Effector memory CD4-positive, alpha-beta T cell (primary cell): ENCODE data around the gene COL12A1.

Experiments used
- DNase-seq, 3 donors: peaks; one replicate each; pipeline ENCODE4 v3.0.0-alpha.2; 2020
- H3K27ac ChIP-seq: 2 replicates; pipeline ENCODE4 v1.7.0; 2013; ENCODE audit warnings: mild to moderate bottlenecking, low read length, moderate library complexity; ENCODE audit not compliant: insufficient read depth, poor library complexity, severe bottlenecking
- H3K27me3 ChIP-seq: replicated peaks from 2 replicates; pipeline ENCODE4 v1.7.0; 2013; ENCODE audit warnings: mild to moderate bottlenecking, low read length; ENCODE audit not compliant: insufficient read depth, control insufficient read depth, poor library complexity, severe bottlenecking
- H3K36me3 ChIP-seq: 2 replicates; pipeline ENCODE4 v1.7.0; 2013; ENCODE audit warnings: mild to moderate bottlenecking, low read length, moderate library complexity; ENCODE audit not compliant: control insufficient read depth, insufficient read depth
- H3K4me1 ChIP-seq: 2 replicates; pipeline ENCODE4 v1.7.0; 2013; ENCODE audit warnings: low read length, mild to moderate bottlenecking; ENCODE audit not compliant: control insufficient read depth, insufficient read depth, poor library complexity, severe bottlenecking
- H3K4me3 ChIP-seq: 2 replicates; pipeline ENCODE4 v1.7.0; 2013; ENCODE audit warnings: low read length, low read depth, mild to moderate bottlenecking; ENCODE audit not compliant: insufficient read depth, poor library complexity, severe bottlenecking
- H3K9me3 ChIP-seq: 2 replicates; pipeline ENCODE4 v1.7.0; 2013; ENCODE audit warnings: mild to moderate bottlenecking, low read length, moderate library complexity; ENCODE audit not compliant: control insufficient read depth

Gene COL12A1

GRCh38 chr6:75126518-75126917 lies 79.3 kb downstream of the COL12A1 start:
- Histone ChIP-seq H3K9me3 (no peaks in the 10 kb centered on the region), H3K27ac (no peak overlapping the region), H3K36me3 (no peaks in the 10 kb centered on the region), H3K27me3 (no peaks in the 10 kb centered on the region), H3K4me1 (no peaks in the 10 kb centered on the region), H3K4me3 (no peak overlapping the region)
- no peak for DNase-seq

GRCh38 chr6:75124983-75125382 lies 80.9 kb downstream of the COL12A1 start:
- H3K27ac ChIP-seq, result no peak overlapping the region
- H3K4me1 ChIP-seq, result no peaks in the 10 kb centered on the region
- DNase-seq, result no peak
- H3K9me3 ChIP-seq, result no peaks in the 10 kb centered on the region
- H3K27me3 ChIP-seq, result no peaks in the 10 kb centered on the region
- no peaks in the 10 kb centered on the region for H3K36me3 ChIP-seq
- H3K4me3 ChIP-seq, result no peak overlapping the region

DNA sequence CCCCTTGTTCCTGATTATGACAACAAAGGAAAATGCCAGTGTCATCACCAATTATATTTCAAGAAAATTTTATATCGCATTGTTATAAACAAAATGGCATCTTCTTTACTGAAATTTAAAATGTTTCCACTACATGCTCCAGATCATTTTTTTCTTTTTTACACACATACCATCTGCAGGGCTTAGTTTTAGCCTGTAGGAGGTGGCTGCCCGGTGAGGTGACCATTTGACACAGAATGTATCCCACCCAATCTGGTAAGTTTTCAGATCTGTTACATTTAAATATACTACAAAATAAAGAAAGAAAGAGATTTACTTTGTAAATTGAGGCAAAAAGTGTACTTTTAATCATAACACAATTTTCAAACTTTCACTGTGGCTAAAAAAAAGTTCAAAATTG lies 81.8 kb downstream of the COL12A1 start:
- H3K4me1 ChIP-seq, result no peaks in the 10 kb centered on the region
- no peaks in the 10 kb centered on the region for H3K36me3 ChIP-seq
- no peaks in the 10 kb centered on the region for H3K9me3 ChIP-seq
- H3K4me3 ChIP-seq, result no peak overlapping the region
- no peaks in the 10 kb centered on the region for H3K27me3 ChIP-seq
- no peak for DNase-seq
- no peak overlapping the region for H3K27ac ChIP-seq

DNA sequence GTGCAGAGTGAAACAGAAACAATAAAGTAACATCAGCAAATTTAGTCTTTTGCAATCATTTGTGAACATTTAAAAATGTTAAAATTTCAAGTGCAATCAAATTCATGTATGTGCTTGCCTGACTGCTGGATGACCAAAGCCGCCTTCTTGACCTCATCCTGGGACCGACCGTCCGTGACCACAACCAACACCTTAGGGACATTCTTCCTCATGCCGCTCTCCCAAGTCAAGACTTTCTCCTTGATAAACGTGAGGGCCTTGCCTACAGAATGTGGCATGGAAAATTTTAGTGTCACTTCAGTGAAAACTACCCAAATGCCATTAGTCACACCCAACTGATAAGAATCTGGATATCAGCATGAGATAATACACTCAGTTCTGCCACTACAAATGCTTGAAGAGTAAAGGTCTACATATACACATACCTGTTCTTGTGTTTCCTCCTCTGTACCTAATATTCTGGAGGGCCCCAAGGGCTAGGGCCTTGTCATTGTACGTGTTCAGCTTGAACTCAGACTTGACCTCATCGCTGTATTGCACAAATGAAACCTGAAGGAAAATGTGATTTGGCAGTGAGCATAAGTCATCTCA lies 86.8 kb downstream of the COL12A1 start:
- H3K4me1 ChIP-seq, result no peaks in the 10 kb centered on the region
- H3K9me3 ChIP-seq, result no peaks in the 10 kb centered on the region
- no peaks in the 10 kb centered on the region for H3K27me3 ChIP-seq
- no peak overlapping the region for H3K4me3 ChIP-seq
- H3K36me3 ChIP-seq, result no peaks in the 10 kb centered on the region
- DNase-seq, result no peak
- no peak overlapping the region for H3K27ac ChIP-seq

- H3K4me1 ChIP-seq, result no peaks in the 10 kb centered on the region
- H3K9me3 ChIP-seq, result no peaks in the 10 kb centered on the region
- H3K36me3 ChIP-seq, result no peaks in the 10 kb centered on the region
- no peaks in the 10 kb centered on the region for H3K27me3 ChIP-seq
- H3K4me3 ChIP-seq, result no peak overlapping the region
- no peak overlapping the region for H3K27ac ChIP-seq
- no peak for DNase-seq
These were observed 88.2 kb downstream of the COL12A1 start for GRCh38 chr6:75117701-75118100.

GRCh38 chr6:75116946-75117345 lies 88.9 kb downstream of the COL12A1 start:
- no peak for DNase-seq
- Histone ChIP-seq H3K36me3 (no peaks in the 10 kb centered on the region), H3K27me3 (no peaks in the 10 kb centered on the region), H3K4me1 (no peaks in the 10 kb centered on the region), H3K4me3 (no peak overlapping the region), H3K9me3 (no peaks in the 10 kb centered on the region), H3K27ac (no peak overlapping the region)

DNA sequence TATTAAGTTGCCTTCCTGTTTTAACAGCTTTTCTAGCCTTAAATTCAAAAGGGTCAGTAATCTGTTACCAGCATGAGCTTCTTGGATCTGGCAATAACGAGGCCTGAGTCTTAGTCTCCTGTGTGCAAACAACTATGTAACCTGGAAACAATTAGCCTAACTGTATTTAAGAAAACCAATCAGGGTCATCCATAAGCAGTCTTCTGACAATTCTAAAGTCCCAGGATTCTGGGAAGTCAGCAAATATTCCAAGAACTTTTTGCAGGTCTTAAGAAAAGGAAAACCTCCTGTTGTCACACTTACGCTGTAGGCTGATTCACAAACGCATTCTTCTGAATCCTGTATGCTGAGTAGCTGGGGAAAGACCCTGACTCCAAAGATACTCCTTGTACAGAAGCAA lies 90.4 kb downstream of the COL12A1 start:
- H3K27me3 ChIP-seq, result no peaks in the 10 kb centered on the region
- H3K36me3 ChIP-seq, result no peaks in the 10 kb centered on the region
- H3K4me1 ChIP-seq, result no peaks in the 10 kb centered on the region
- H3K4me3 ChIP-seq, result no peak overlapping the region
- DNase-seq, result no peak
- H3K27ac ChIP-seq, result no peak overlapping the region
- H3K9me3 ChIP-seq, result no peaks in the 10 kb centered on the region

- no peaks in the 10 kb centered on the region for H3K36me3 ChIP-seq
- no peak overlapping the region for H3K27ac ChIP-seq
- H3K4me3 ChIP-seq, result no peak overlapping the region
- H3K4me1 ChIP-seq, result no peaks in the 10 kb centered on the region
- no peaks in the 10 kb centered on the region for H3K27me3 ChIP-seq
- H3K9me3 ChIP-seq, result no peaks in the 10 kb centered on the region
- no peak for DNase-seq
These were observed 91.0 kb downstream of the COL12A1 start for GRCh38 chr6:75114806-75115205.

DNA sequence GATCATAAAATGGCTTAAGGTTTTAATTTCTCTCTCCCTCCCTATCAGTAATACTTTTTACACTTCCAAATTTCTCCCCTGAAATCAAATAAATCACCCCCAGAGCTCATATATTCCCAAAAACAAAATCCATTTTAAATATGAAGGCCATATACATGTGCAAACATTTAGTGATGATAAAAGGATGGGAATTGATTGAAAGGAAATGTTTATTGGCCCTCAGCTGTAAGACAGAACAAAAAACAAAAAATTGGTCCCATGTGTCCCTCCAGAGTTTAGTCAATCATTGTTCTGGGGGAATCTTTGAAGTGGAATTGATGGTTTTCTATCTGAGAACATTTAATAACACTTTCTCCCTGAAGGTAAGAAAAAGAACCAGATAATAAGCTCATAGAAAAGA lies 91.7 kb downstream of the COL12A1 start:
- Histone ChIP-seq H3K4me3 (no peak overlapping the region), H3K27me3 (no peaks in the 10 kb centered on the region), H3K36me3 (no peaks in the 10 kb centered on the region), H3K27ac (no peak overlapping the region), H3K9me3 (no peaks in the 10 kb centered on the region), H3K4me1 (no peaks in the 10 kb centered on the region)
- no peak for DNase-seq

DNA sequence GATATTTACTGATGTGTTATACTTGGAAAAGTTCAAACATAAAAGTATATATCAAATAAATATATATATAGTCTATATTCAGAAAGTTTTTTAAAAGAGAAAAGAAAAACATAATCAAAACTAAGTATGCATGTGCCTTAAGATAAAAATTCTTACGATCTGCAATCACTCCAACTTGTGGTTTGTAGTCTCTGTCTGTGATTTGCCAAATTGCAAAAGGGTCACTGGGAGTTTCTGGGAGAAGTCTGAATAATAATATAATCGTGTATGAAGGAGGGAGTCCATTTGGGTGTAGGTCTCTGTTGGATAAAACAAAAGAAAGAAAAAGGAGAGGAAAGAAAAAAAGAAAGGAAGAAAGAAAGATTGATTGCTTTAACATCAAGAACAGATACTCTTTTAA lies 92.4 kb downstream of the COL12A1 start:
- Histone ChIP-seq H3K9me3 (no peaks in the 10 kb centered on the region), H3K4me1 (no peaks in the 10 kb centered on the region), H3K4me3 (no peak overlapping the region), H3K27me3 (no peaks in the 10 kb centered on the region), H3K36me3 (no peaks in the 10 kb centered on the region), H3K27ac (no peak overlapping the region)
- no peak for DNase-seq

DNA sequence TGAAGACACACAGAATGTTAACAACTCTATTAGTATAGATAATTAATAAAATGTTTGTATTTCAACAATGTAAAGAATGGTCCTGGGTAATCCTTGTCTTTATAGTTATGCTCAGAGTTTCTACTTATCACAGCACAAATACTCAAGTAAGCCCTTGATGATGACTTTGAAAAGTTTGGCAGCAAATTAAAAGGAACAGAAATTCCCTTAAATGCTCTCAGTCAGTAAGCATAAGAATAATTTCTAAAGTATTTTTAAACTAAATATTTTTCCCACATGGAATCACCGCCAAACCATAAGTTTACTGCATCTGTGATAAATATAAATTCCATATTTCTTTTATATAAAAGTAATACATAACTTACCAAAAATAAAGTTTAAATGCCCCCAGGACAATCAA lies 96.1 kb downstream of the COL12A1 start:
- no peaks in the 10 kb centered on the region for H3K36me3 ChIP-seq

More for the DNA sequence above, 96.1 kb downstream of the COL12A1 start:
- Histone ChIP-seq H3K4me3 (no peak overlapping the region), H3K27ac (no peak overlapping the region), H3K27me3 (no peaks in the 10 kb centered on the region), H3K4me1 (no peaks in the 10 kb centered on the region), H3K9me3 (no peaks in the 10 kb centered on the region)
- DNase-seq, result no peak
